Measurements from ENCODE around the gene TMEM63C.

DNA sequence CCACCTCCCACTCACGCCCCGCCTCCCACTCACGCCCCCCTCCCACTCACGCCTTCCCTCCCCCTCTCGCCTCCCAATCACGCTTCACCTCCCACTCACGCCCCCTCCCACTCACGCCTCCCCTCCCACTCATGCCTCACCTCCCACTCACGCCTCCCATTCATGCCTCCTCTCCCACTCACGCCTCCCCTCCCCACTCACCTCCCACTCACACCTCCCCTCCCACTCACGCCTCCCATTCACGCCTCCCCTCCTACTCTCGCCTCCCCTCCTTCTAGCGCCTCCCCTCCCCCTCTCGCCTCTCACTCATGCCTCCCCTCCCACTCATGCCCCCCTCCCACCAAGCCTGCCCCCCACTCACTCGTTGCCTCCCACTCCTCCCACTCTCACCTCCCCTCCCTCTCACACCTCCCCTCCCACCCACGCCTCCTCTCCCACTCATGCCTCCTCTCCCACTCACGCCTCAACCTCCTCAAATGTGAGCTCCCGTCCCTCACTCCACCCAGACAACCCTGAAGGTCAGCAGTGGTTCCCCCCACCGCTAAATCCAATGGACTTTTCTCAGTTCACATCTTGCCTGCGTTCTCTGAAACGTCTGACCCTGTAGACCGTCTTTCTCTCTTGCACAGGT is 39.8 kb downstream of the TMEM63C start:
- TF ChIP-seq CTCF (conservative IDR thresholded peaks at IDR 0.05; ENCODE audit: low read depth, low read length) (no peak), EZH2 (IDR thresholded peaks at IDR 0.05; ENCODE audit: low read length, unreplicated experiment) (no peak), EZH2phosphoT487 (IDR thresholded peaks at IDR 0.05; ENCODE audit: borderline replicate concordance, low read length) (no peak)

Measured in PC-3 (cell line).